ENCODE data around the gene ULK4.
A peak's percentile ranks its signal among the peaks of the same experiment; 100 is the strongest.
"Not testable (repeated sequence)": the region's sequence is repeated elsewhere in the genome, so short reads cannot be mapped to it uniquely, and the experiment has no call there.

The ULK4 gene

DNA sequence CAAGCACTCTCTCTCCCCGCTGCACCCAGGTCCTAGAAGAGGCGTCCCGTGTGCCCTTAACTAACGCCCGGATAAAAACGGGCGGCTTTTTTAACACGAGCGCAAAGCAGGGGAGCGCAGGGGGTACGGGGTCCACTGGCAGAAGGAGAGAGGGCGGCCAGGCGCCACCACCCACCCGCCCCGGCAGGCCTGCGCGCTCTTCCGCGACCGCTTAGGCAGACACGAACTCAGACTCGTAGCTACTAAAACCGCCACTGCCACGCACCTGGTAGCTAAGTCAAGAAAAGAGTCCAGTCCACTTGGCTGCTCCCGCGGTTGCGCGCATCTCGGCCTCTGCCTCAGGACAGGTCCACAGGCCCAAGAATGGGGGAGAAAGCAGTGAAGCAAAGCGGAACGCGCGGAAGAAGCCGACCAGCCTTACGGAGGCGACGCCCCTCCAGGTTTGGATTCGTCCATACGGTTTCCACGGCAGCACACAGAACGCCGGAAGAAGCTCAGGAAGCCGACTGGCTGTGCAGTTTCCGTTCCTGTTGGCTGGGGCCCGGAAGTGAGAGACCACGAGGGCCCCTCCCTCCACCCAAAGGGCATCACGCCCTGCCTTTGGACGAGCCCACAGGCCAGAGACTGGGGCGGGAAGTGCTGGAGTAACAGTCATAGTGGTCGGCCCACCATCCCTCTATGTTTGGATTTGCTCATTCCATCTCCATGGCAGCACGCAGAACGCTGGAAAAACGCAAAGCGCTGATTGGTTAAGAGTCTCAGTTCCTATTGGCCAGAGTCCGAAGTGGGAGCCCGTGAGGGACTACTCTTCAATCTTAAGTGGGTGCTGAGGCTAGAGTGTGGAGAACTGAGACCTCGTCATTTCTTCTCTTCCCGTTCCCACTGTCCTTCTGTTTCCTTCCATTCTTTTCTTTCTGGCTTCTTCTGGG, at the start of gene ULK4:
TSS of gene ULK4 (minus strand) at position 353 of the 929 bp plus-strand sequence. CDS start 7,344 bp downstream, outside the sequence.
- peak; percentile 97 for DNase-seq

DNA sequence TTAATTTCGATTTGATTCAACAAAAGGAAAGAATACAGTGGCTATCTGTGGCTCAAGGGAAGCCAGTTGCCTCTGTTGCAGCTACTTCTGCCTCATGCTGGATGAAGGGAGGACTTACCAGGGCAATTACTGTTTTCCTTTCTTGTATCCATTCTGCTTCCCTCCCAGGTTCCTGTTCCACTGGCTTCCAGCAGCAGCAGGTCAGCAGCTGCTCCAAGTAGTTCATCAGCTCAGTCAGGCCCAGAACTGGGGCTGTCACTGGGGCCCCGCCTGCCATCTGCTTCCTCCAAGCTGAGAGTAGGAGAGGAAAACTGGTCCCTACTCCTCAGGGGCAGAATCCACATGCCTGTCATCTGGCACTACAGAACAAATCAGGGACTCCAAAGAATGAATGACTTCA, 48.6 kb upstream of the ULK4 start:
- DNase-seq, result no peak

GRCh38 chr3:42009456-42009855, 47.6 kb upstream of the ULK4 start:
- no peak for DNase-seq

- DNase-seq, result no peak
Observed at GRCh38 chr3:42007785-42008184, 45.9 kb upstream of the ULK4 start.

- no peak for DNase-seq
Observed at GRCh38 chr3:42005401-42005800, 43.5 kb upstream of the ULK4 start.

DNA sequence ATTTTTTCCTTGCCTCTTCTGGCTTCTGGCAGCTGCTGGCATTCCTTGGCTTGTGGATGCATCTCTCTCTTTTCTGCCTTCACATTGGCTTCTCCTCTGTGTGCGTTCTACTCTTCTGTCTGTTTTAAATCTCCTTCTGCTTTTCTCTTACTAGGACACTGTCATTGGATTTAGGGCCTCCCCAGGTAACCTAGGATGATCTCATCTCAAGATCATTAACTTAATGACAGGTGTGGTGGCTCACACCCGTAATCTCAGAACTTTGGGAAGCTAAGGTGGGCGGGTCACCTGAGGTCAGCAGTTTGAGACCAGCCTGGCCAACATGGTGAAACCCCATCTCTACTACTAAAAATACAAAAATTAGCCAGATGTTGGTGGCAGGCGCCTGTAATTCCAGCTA, 40.9 kb upstream of the ULK4 start:
- DNase-seq, result no peak

DNA sequence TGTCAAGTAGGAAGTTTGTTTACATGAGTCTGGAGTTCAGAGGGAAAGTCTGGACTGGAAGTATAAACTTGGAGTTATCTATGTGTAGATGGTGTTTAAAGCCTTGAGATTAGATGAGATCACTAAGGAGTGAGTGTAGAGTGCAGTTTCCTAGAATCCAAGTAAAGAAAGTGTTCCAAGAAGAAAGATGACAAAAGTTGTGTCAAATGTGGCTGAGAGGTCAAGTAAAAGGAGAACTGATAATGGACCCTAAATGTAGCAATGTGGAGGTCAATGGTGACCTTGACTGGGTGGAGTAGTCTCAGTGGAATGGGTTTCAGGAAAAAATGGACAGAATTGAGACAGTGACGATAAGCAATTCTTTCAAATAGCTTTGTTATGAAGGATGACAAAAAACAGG, 39.9 kb upstream of the ULK4 start:
- no peak for DNase-seq

- no peak for DNase-seq
Observed at GRCh38 chr3:41999909-42000308, 38.0 kb upstream of the ULK4 start.

- no peak for DNase-seq
Observed at GRCh38 chr3:41997702-41998550, 36.0 kb upstream of the ULK4 start.

DNA sequence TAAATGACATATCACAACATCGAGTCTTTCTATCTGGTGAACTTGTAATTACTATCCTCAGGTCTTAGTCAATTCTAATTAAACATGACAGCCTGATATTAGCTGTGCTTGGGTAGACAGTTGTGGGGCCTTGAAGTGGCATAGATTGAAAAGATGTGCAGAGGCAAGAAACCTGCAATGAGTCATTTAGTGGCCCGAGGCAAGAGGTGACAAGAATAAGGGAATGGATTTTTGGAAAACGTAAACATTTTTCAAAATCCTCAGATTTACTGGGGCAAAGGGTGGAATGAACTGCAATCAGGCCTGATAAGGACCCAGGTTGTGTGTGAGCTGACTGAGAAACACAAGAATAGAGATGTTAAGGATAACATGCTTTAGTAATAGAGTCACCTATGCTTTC, 29.5 kb upstream of the ULK4 start:
- DNase-seq, result no peak

DNA sequence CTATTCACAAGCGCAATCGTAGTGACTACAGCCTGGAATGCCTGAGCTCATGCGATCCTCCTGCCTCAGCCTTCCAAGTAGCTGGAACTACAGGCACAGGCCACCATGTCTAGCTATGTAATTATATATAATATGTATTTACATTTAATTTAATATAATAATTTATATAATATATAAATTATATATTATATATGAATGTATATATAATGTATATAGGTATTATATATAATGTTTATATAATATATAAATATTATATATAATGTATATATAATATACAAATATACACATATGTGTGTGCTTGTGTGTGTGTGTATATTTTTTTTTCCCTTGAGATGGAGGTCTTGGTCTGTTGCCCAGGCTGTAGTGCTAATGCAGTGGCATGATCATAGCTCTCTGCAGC, 27.6 kb upstream of the ULK4 start:
- DNase-seq, result no peak

GRCh38 chr3:41987627-41988026, 25.7 kb upstream of the ULK4 start:
- DNase-seq, result no peak

- no peak for DNase-seq
Observed at GRCh38 chr3:41986561-41986960, 24.7 kb upstream of the ULK4 start.

DNA sequence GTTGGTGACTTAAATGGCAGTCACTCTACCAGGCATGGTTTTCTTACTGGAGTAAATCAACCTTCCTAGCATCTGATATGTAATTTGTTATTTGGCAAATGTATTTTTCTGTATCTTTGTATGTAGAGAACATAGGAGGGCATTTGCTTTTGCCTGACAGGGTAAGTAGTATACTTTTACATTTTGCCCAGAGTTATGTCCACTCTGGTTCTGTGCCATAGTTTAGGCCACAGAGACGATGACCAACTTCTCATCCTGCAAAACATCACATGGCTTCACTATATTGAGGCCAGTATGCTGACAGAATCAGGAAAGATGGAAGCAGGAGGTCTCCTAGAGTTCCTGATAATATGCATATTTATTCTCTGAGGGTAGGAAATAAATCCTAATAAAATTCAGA, 23.1 kb upstream of the ULK4 start:
- no peak for DNase-seq

DNA sequence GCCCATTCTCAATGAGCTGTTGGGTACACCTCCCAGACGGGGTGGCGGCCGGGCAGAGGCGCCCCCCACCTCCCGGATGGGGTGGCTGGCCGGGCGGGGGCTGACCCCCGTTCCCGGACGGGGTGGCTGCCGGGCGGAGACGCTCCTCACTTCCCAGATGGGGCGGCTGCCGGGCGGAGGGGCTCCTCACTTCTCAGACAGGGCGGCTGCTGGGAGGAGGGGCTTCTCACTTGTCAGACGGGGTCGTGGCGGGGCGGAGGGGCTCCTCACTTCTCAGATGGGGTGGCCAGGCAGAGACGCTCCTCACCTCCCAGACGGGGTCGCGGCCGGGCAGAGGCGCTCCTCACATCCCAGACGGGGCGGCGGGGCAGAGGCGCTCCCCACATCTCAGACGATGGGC, 21.2 kb upstream of the ULK4 start:
- DNase-seq, result not testable (repeated sequence)

DNA sequence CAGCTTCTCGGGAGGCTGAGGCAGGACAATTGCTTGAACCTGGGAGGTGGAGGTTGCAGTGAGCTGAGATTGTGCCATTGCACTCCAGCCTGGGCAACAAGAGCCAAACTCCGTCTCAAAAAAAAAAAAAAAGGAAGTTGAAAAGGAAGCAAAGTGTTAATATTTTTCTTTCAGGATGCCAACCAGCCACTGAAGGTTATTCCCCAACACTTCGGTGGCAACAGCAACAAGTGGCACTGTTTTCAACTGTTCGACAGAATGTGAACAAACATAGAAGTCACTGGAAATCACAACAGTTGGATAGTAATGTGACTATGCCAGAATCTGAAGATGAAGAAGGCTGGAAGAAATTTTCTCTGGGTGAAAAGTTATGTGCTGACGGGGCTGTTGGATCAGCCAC, 15.5 kb upstream of the ULK4 start:
- not testable (repeated sequence) for DNase-seq

GRCh38 chr3:41975416-41976103, 13.7 kb upstream of the ULK4 start:
- DNase-seq, result no peak

DNA sequence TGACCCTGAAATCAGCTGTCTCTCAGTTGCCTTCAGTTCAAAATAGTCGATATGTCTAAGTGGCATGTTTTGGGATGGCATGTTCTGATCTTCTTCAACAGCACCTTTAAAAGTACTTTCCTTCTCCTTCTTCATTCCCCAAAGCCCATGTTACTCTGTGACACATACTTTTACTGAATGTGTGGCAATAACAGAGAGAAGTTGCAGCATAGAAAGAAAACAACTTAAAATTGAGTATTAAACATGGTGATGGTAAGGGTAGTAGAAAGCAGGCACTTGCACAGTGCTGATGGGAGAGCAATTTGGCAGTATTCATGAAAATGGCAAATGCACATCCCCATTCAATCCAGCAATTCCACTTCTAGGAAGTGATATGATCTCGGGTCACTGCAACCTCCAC, 12.3 kb upstream of the ULK4 start:
- DNase-seq, result no peak

DNA sequence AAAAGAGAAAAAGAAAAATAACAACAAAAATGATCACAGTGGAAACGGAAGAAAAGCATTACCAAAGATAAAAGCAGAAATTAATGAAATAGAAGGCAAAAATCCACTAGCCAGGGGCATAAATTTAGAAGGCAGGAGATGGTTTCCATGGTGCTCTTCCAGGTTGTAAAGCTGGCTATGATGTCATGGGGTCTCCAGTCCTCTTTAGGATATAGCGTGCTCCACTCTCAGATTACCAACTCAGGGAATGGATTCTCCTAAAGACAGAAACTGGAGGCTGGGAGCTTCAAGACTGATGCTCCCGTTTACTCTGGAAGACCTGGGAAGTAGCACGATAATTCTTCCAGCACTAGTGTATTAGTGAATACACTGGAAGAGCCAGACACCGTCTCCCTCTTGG, 10.9 kb upstream of the ULK4 start:
- no peak for DNase-seq

- DNase-seq, result no peak
Observed at GRCh38 chr3:41966206-41966605, 4.3 kb upstream of the ULK4 start.

- DNase-seq, result no peak
Observed at GRCh38 chr3:41963823-41964222, 1.9 kb upstream of the ULK4 start.

DNA sequence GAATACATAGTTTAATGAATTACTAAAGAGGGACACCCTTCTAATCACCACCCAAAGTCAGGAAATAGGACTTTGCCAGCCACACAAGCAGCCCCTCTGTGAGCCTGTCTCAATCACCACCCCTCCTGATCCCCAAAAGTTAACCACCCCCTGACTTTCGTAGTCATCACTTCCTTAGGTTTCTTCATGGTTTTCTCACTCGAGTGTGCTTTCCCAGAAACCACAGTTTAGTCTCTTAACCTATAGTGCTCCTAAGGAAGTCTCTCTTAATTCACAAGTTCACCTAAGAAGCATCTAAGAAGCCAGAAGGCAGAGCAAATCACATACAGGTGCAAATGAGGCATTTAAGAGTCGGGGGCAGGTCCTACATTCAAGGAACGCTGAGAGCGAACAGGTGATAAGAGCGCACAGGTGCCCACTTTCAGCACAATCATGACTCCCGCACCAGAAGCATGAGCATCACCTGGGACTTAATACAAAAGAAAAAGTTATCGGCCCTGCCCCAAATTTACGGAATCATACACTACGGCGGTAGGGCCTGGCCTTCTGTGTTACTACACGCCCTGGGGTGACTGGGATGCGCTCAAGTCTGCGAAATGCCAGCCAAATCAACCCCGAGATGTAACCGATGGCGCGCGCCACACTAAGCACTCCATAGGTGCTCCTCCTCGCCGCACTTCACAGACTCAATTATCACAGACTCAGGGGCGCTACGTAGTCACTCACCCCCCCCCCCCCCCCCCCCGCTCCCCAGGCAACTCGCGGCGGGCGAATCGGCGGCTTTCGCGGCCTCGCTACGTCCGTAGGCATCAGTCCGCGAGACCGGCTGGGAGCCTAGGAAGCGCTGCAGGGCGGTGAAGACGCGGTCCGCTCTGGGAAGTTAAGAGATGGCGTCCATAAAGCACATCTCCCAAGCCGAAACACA, 815 bp downstream of the ULK4 start:
- peak; percentile 79 for DNase-seq

Data from CD4-positive, alpha-beta T cell treated with Interleukin-10 for 1 hour (primary cell).